GM12878 (cell line): ENCODE data around the gene SFXN2. TPM values are rescaled to one million over a fixed set of nuclear protein-coding genes. Genes with fewer than 3 reads are reported as not detected.

Experiments
- ATAC-seq: fragments of 200-7000 bp; cut with Tn5 transposase; 3 replicates; pipeline ENCODE4 v1.9.1; 2020; ENCODE audit warnings: mild to moderate bottlenecking, moderate library complexity
- BruUV-seq: library from RNA; stranded (reverse); fragments of 400-500 nt; replicated peaks from 2 replicates; lab custom pipeline; 2021; lab: Mats Ljungman, UMichigan
- CTCF ChIA-PET: fragments of 300-600 bp; sonication (Branson Sonifier 250); formaldehyde crosslinking; extraction: SDS; loops from one replicate; lab custom pipeline; 2021; ENCODE audit warnings: inconsistent platforms; lab: Yijun Ruan, JAX
- POLR2A ChIA-PET: fragments of 350-600 bp; formaldehyde crosslinking; extraction: SDS; loops from one replicate; lab custom pipeline; 2021; ENCODE audit warnings: inconsistent platforms; lab: Charles Lee
- RAD21 ChIA-PET: fragments of 300-600 bp; sonication (Branson Sonifier 250); formaldehyde crosslinking; loops from one replicate; lab custom pipeline; 2023; ENCODE audit warnings: antibody characterized with exemption; ENCODE audit not compliant: unreplicated experiment; lab: Charles Lee
- SMC1A ChIA-PET: fragments of 300-600 bp; sonication (Branson Sonifier 250); formaldehyde crosslinking; loops from one replicate; lab custom pipeline; 2023; ENCODE audit not compliant: unreplicated experiment, uncharacterized antibody; lab: Charles Lee
- DNase-seq: peaks from one replicate; pipeline ENCODE4 v3.0.0-alpha.2; 2011; ENCODE audit warnings: low read depth, low spot score
- FAIRE-seq: peaks from 3 replicates; lab custom pipeline; 2011; peaks lifted over from hg19 to GRCh38; lab: Jason Lieb, UNC
- H2AFZ ChIP-seq: 2 replicates; pipeline ENCODE4 v1.6.0; 2011; ENCODE audit warnings: low read depth, low read length, control low read depth; ENCODE audit not compliant: control insufficient read depth
- H3K27ac ChIP-seq: 2 replicates; pipeline ENCODE4 v1.5.1; 2011; ENCODE audit warnings: control low read depth; ENCODE audit not compliant: control insufficient read depth, insufficient read depth
- H3K27me3 ChIP-seq, 2 experiments: replicated peaks in 1 of 2; 2 replicates each; pipeline versions ENCODE4 v1.6.0 to v1.6.1; 2011; ENCODE audit warnings: low read length in 1 of 2; ENCODE audit not compliant: control insufficient read depth in 2 of 2, insufficient read depth in 2 of 2
- H3K36me3 ChIP-seq, 2 experiments: 2 replicates each; pipeline ENCODE4 v1.5.1; 2011; ENCODE audit warnings: low read length in 1 of 2; ENCODE audit not compliant: control insufficient read depth in 2 of 2, insufficient read depth in 2 of 2
- H3K4me1 ChIP-seq: 2 replicates; pipeline ENCODE4 v1.6.1; 2011; ENCODE audit warnings: mild to moderate bottlenecking, low read length, moderate library complexity, mixed read lengths; ENCODE audit not compliant: control insufficient read depth, insufficient read depth
- H3K4me2 ChIP-seq: 2 replicates; pipeline ENCODE4 v1.6.0; 2011; ENCODE audit warnings: control low read depth; ENCODE audit not compliant: control insufficient read depth, insufficient read depth
- H3K4me3 ChIP-seq: fragments of 200-600 bp; sonication (generic); 2 replicates; pipeline ENCODE4 v1.5.1; 2016
- H3K79me2 ChIP-seq: 2 replicates; pipeline ENCODE4 v1.6.0; 2011; ENCODE audit warnings: low read length; ENCODE audit not compliant: control insufficient read depth, insufficient read depth
- H3K9ac ChIP-seq: 2 replicates; pipeline ENCODE4 v1.8.0; 2011; ENCODE audit warnings: low read length, control low read depth, mixed read lengths; ENCODE audit not compliant: control insufficient read depth, insufficient read depth
- H3K9me3 ChIP-seq: replicated peaks from 3 replicates; pipeline ENCODE4 v1.5.1; 2011; ENCODE audit warnings: mild to moderate bottlenecking, low read length; ENCODE audit not compliant: control insufficient read depth, insufficient read depth
- H4K20me1 ChIP-seq: 2 replicates; pipeline ENCODE4 v1.6.0; 2011; ENCODE audit not compliant: control insufficient read depth, insufficient read depth
- CREB1 ChIP-seq: IDR thresholded peaks from 2 replicates; pipeline ENCODE4 v1.6.1; 2012; ENCODE audit warnings: low read depth, mild to moderate bottlenecking, inconsistent platforms
- DPF2 ChIP-seq: fragments of 450-650 bp; IDR thresholded peaks from 2 replicates; pipeline ENCODE4 v1.6.1; 2017; ENCODE audit warnings: mild to moderate bottlenecking
- E2F4 ChIP-seq: IDR thresholded peaks from 2 replicates; pipeline ENCODE4 v1.6.1; 2012; ENCODE audit warnings: low read depth, low read length, improper control_type of control experiment
- GABPA ChIP-seq: IDR thresholded peaks from 2 replicates; pipeline ENCODE4 v1.6.1; 2014; ENCODE audit warnings: antibody characterized with exemption, low read depth, mild to moderate bottlenecking, inconsistent platforms
- IRF4 ChIP-seq: IDR thresholded peaks from 2 replicates; pipeline ENCODE4 v1.6.1; 2011; ENCODE audit warnings: low read depth, low read length
- NFYA ChIP-seq: IDR thresholded peaks from 2 replicates; pipeline ENCODE4 v1.6.1; 2011; ENCODE audit warnings: low read depth, mild to moderate bottlenecking, low read length, improper control_type of control experiment, borderline replicate concordance
- POU2F2 ChIP-seq: IDR thresholded peaks from 3 replicates; pipeline ENCODE4 v1.6.1; 2011; ENCODE audit warnings: low read depth, mild to moderate bottlenecking, low read length, borderline replicate concordance
- TBL1XR1 ChIP-seq: IDR thresholded peaks from 2 replicates; pipeline ENCODE4 v1.6.1; 2012; ENCODE audit warnings: low read depth, low read length, improper control_type of control experiment
- ZBTB33 ChIP-seq: fragments of 450-650 bp; IDR thresholded peaks from 2 replicates; pipeline ENCODE4 v1.6.1; 2017; ENCODE audit warnings: mild to moderate bottlenecking
- ZBTB40 ChIP-seq: fragments of 450-650 bp; IDR thresholded peaks from 2 replicates; pipeline ENCODE4 v1.6.1; 2016; ENCODE audit warnings: mild to moderate bottlenecking, moderate library complexity, borderline replicate concordance
- ZNF592 ChIP-seq: fragments of 450-650 bp; IDR thresholded peaks from 2 replicates; pipeline ENCODE4 v1.6.1; 2017; ENCODE audit warnings: mild to moderate bottlenecking, moderate library complexity
- ZSCAN29 ChIP-seq: fragments of 450-650 bp; IDR thresholded peaks from 2 replicates; pipeline ENCODE4 v1.6.1; 2017; ENCODE audit warnings: mild to moderate bottlenecking, moderate library complexity
- WGBS: methylation state at CpG from one replicate; pipeline ENCODE4 v1.1.6; 2016; ENCODE audit warnings: low lambda C conversion rate; ENCODE audit not compliant: insufficient replicate concordance, insufficient coverage; ENCODE audit errors: missing lambda C conversion rate; 5-methylcytosine and 5-hydroxymethylcytosine counted together
- in situ Hi-C: fragments of 300-500 bp; cut with MboI; formaldehyde crosslinking; loops from 9 replicates; pipeline ENCODE4 v1.14.3; 2018; ENCODE audit warnings: mixed read lengths
- intact Hi-C: fragments of 100-400 bp; cut with micrococcal nuclease; formaldehyde crosslinking; loops from one replicate; pipeline ENCODE4 v1.14.2; 2022; ENCODE audit not compliant: unreplicated experiment
- polyA plus RNA-seq, 11 experiments: library from polyadenylated mRNA; depleted of rRNA in 4 of 11; unstranded in 6 of 11; stranded (reverse) in 5 of 11; fragments of >200 nt; fragmentation: Nextera tagmentation in 4 of 11; fragmentation: Illumina TruSeq in 1 of 11; extraction: Ambion mirVana in 4 of 11; extraction: Trizol in 1 of 11; gene quantifications; 1 replicate in 1 of 11; 2 replicates in 10 of 11; pipeline versions ENCODE4 v1.2.1 to v1.2.3, GENCODE V29; 2011 to 2016; ENCODE audit warnings: inconsistent platforms in 2 of 11, missing spikeins in 2 of 11, low read depth in 1 of 11
- total RNA-seq, 4 experiments: library from RNA; depleted of rRNA in 3 of 4; stranded (reverse); fragments of >200 nt in 3 of 4; fragmentation: Illumina TruSeq in 1 of 4; extraction: Trizol in 1 of 4; gene quantifications; 2 replicates each; pipeline versions ENCODE4 v1.2.1 to v1.2.3, GENCODE V29; 2013 to 2021

The SFXN2 gene
- total and polyA plus RNA-seq, 10 of the 15 experiments (the other 5 are each of a cell fraction or from before 2014, with no cell fraction given) = 8.8 to 22.5 (median 18.5) TPM

GRCh38 chr10:102696736-102697135 is 17.7 kb upstream of the SFXN2 start:
- CTCF ChIA-PET = interaction anchor here (1.5 kb wide), 1 partner anchor 13 kb away, joined by 4 read pairs; no protein-coding TSS in a partner anchor
- intact Hi-C loops = no loop called here
- no peak overlapping the region for H3K4me3 ChIP-seq
- H3K4me2 ChIP-seq = no peak overlapping the region
- TF ChIP-seq DPF2 (no peak), ZBTB33 (no peak), TBL1XR1 (no peak), E2F4 (no peak), ZBTB40 (no peak), ZNF592 (no peak), IRF4 (no peak), POU2F2 (no peak), NFYA (no peak), CREB1 (no peak), GABPA (no peak), ZSCAN29 (no peak)
- DNase-seq = no peak
- POLR2A ChIA-PET = interaction anchor here (0.5 kb wide), 1 partner anchor 9 kb away, joined by 5 read pairs; no protein-coding TSS in a partner anchor
- SMC1A ChIA-PET = interaction anchor here (2.4 kb wide), 1 partner anchor 16 kb away, joined by 10 read pairs; the partner anchor contains the start of genes ARL3 and SFXN2
- WGBS = 98% methylated on average over 3 of the region's 3 CpGs
- no peak for FAIRE-seq
- no TSS peak for BruUV-seq
- in situ Hi-C loops = no loop called here
- ATAC-seq = no peak
- H3K36me3 ChIP-seq = peaks cover 2 to 10% of the 10 kb centered on the region in 2 experiments
- H2AFZ ChIP-seq = no peak overlapping the region
- H3K27me3 ChIP-seq = no peaks in the 10 kb centered on the region
- H3K9me3 ChIP-seq = no peaks in the 10 kb centered on the region
- RAD21 ChIA-PET = no interaction called here
- H4K20me1 ChIP-seq = no peaks in the 10 kb centered on the region
- no peak overlapping the region for H3K9ac ChIP-seq
- H3K4me1 ChIP-seq = peaks cover 6% of the 10 kb centered on the region
- H3K79me2 ChIP-seq = no peaks in the 10 kb centered on the region
- no peak overlapping the region for H3K27ac ChIP-seq
